HepG2 (cell line): ENCODE results near the gene WDR26. TPM values are rescaled to one million over a fixed set of nuclear protein-coding genes. Genes with fewer than 3 reads are reported as not detected.

Experiments
- HMGXB3 ChIP-seq: sonication (generic); formaldehyde crosslinking; IDR thresholded peaks from 2 replicates; pipeline ENCODE4 v1.4.0; 2020; ENCODE audit warnings: missing genetic modification reagents, borderline replicate concordance
- NRL ChIP-seq: sonication (generic); formaldehyde crosslinking; IDR thresholded peaks from 2 replicates; pipeline ENCODE4 v1.5.0; 2020; ENCODE audit warnings: missing genetic modification reagents, mild to moderate bottlenecking, moderate library complexity, borderline replicate concordance
- PAWR ChIP-seq: sonication (generic); formaldehyde crosslinking; IDR thresholded peaks from 2 replicates; pipeline ENCODE4 v1.4.0; 2020; ENCODE audit warnings: missing genetic modification reagents, mild to moderate bottlenecking, borderline replicate concordance
- POLR2AphosphoS5 ChIP-seq: IDR thresholded peaks from 2 replicates; pipeline ENCODE4 v1.6.1; 2012; ENCODE audit warnings: low read depth, low read length
- SMARCE1 ChIP-seq: fragments of 450-650 bp; IDR thresholded peaks from 2 replicates; pipeline ENCODE4 v1.6.1; 2017; ENCODE audit warnings: borderline replicate concordance
- SP1 ChIP-seq, 2 experiments: fragments of 450-650 bp in 1 of 2; sonication (generic) in 1 of 2; formaldehyde crosslinking in 1 of 2; IDR thresholded peaks; 2 replicates each; pipeline versions ENCODE4 v1.4.0 to v1.6.1; 2016 to 2020; ENCODE audit warnings: missing genetic modification reagents in 1 of 2
- SP4 ChIP-seq: sonication (generic); formaldehyde crosslinking; IDR thresholded peaks from 2 replicates; pipeline ENCODE4 v1.8.1; 2023; ENCODE audit warnings: mild to moderate bottlenecking, missing genetic modification reagents
- ZBTB1 ChIP-seq: sonication (generic); formaldehyde crosslinking; IDR thresholded peaks from 2 replicates; pipeline ENCODE4 v1.4.0; 2020; ENCODE audit warnings: missing genetic modification reagents, borderline replicate concordance
- ZFP36L1 ChIP-seq: sonication (generic); formaldehyde crosslinking; IDR thresholded peaks from 2 replicates; pipeline ENCODE4 v1.8.0; 2022; ENCODE audit warnings: mild to moderate bottlenecking, missing genetic modification reagents, moderate library complexity
- ZFP41 ChIP-seq: sonication (generic); formaldehyde crosslinking; IDR thresholded peaks from 2 replicates; pipeline ENCODE4 v1.4.0; 2020; ENCODE audit warnings: mild to moderate bottlenecking, missing genetic modification reagents, borderline replicate concordance
- ZMYM2 ChIP-seq: sonication (generic); formaldehyde crosslinking; IDR thresholded peaks from 2 replicates; pipeline ENCODE4 v1.8.0; 2022; ENCODE audit warnings: mild to moderate bottlenecking, missing genetic modification reagents
- ZNF704 ChIP-seq: sonication (generic); formaldehyde crosslinking; IDR thresholded peaks from 2 replicates; pipeline ENCODE4 v1.8.1; 2023; ENCODE audit warnings: mild to moderate bottlenecking, inconsistent platforms, moderate library complexity, missing genetic modification reagents, borderline replicate concordance
- ZUFSP ChIP-seq: sonication (generic); formaldehyde crosslinking; IDR thresholded peaks from 2 replicates; pipeline ENCODE4 v1.9.0; 2021; ENCODE audit warnings: missing genetic modification reagents, mild to moderate bottlenecking, borderline replicate concordance
- polyA plus RNA-seq, 8 experiments: library from polyadenylated mRNA; depleted of rRNA in 3 of 8; stranded (reverse) in 7 of 8; unstranded in 1 of 8; fragments of >200 nt; fragmentation: Illumina TruSeq in 4 of 8; extraction: Trizol in 4 of 8; gene quantifications; 2 replicates each; pipeline versions ENCODE4 v1.2.1 to v1.2.3, GENCODE V29; 2011 to 2016; ENCODE audit warnings: low read depth in 4 of 8, missing spikeins in 1 of 8, mixed read lengths in 1 of 8; ENCODE audit not compliant: insufficient read depth in 1 of 8
- total RNA-seq, 5 experiments: library from RNA; depleted of rRNA; stranded (reverse); fragments of >200 nt; fragmentation: Illumina TruSeq; extraction: Trizol; gene quantifications; 2 replicates each; pipeline ENCODE4 v1.2.3, GENCODE V29; 2016; ENCODE audit warnings: low read depth in 1 of 5

WDR26 gene
- total and polyA plus RNA-seq, 2 of the 13 experiments (the other 11 are each of a cell fraction or from before 2014, with no cell fraction given) = 13.2 to 23.7 TPM

- TF ChIP-seq SP1 (IDR thresholded peaks at IDR 0.05) = no peak
- TF ChIP-seq SP1 (CRISPR knock-in tag; IDR thresholded peaks at IDR 0.05) = peak; percentile 47; the same call in 1 of the 2 replicates
- TF ChIP-seq ZFP41 (CRISPR knock-in tag) = peak; percentile 69; the same call in 1 of the 2 replicates
- peak; percentile 43; the same call in 1 of the 2 replicates for TF ChIP-seq SP4 (CRISPR knock-in tag)
- TF ChIP-seq NRL = peak; percentile 49; the same call in 1 of the 2 replicates
- TF ChIP-seq ZUFSP (CRISPR knock-in tag) = no peak
- TF ChIP-seq ZBTB1 (CRISPR knock-in tag) = no peak
- TF ChIP-seq HMGXB3 (CRISPR knock-in tag) = peak; percentile 58; the same call in 1 of the 2 replicates
- 0 out of 2 replicates have a peak, but pooled peaks have one; percentile 37 for TF ChIP-seq ZMYM2 (CRISPR knock-in tag)
- TF ChIP-seq PAWR (CRISPR knock-in tag) = no peak
- TF ChIP-seq POLR2AphosphoS5 = peak; percentile 90
- TF ChIP-seq ZNF704 (CRISPR knock-in tag) = peak; percentile 52
- no peak for TF ChIP-seq ZFP36L1 (CRISPR knock-in tag)
- TF ChIP-seq SMARCE1 = no peak
Observed at GRCh38 chr1:224434691-224435317, at the start of gene WDR26 (continued).
